Measurements from ENCODE around the gene PNMA6E.
"Not testable (repeated sequence)": the region's sequence is repeated elsewhere in the genome, so short reads cannot be mapped to it uniquely, and the experiment has no call there.

The PNMA6E gene

DNA sequence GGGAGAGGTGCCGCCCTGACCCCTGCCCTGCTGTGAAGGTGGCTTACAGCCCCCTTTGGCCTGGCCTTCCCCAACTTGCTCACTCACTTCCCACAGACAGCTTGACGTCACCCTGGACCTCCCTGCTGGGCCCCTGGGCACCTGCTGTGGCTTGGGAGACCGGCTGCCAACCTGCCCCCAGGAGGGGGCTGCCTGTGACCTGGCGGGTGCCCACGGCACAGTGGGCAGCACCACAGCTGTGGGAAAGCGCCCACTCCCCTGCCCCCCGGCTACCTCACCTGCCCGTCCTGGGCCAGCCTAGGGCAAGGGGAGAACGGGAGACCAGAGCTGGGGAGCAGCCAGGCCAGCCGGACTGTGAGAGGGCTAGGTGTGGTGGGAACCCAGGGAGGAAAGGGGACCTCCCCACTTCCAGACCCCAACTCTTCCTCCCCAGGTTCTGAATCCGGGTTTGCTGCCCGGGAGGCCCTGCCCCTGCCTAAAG, 7.8 kb upstream of the PNMA6E start:
- DNase-seq (ENCODE audit: low read depth) = no peak

DNA sequence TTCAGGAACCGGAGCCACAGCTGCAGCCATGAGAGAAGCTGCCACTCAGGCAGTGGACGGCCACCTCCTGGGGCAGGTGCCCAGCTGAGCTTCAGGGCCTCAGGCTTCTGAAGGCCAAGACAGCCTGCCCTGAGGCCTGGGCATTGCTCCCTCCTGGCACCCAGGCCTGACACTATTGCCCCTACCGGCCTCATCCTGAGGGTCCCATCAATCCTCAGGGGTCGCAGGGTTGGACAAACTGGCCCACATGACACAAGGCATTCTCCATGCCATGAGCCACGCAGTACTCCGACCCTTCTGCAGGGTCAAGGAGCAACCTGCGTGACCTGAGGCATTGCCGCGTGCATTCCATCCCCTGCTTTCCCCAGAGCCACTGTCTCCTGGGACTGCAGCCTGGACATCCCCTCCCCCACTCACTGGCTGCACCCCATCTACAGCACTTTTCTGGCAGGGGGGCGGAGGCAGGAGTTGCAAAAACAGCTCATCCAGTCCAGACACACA, 7.1 kb upstream of the PNMA6E start:
- DNase-seq (ENCODE audit: low read depth) = no peak

DNA sequence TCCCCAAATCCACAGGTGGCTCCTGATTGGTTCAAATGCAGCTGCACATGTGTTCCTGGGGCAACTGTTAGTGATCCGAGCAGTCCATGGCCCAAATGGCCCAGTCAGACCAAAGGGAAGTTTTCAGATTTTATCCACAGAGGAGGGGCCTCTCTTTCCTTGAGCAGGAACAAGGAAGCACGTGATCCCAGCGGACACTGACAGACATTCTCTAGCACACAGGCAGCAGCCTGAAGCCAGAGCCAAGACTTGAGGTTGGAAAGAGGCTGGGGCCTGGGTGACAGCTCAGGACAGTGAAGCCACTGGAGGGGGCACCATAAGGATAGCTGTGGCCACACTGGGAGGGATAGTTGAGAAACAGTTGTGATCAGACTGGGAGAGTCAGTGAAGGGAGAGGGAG, 6.6 kb upstream of the PNMA6E start:
- no peak for DNase-seq (ENCODE audit: low read depth)

DNA sequence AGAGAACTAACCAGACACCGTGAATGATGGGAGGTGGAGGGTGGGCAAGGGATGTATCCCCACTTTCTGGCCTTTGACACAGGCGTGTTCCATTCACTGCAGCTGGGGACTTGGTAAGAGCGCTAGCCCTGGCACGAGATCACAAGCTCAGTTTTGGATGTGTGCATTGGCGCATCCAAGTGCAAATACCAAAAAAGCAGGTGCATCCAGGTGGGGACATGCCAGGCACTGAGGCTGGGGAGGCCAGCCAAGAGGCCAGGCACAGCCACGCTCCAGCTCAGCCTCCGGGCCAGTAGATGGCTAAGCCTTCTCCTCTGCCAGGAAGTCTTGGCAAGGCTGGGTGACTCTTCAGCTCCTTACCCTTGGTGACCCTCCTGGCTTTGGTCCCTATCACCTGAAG, 5.8 kb upstream of the PNMA6E start:
- DNase-seq (ENCODE audit: low read depth) = no peak

DNA sequence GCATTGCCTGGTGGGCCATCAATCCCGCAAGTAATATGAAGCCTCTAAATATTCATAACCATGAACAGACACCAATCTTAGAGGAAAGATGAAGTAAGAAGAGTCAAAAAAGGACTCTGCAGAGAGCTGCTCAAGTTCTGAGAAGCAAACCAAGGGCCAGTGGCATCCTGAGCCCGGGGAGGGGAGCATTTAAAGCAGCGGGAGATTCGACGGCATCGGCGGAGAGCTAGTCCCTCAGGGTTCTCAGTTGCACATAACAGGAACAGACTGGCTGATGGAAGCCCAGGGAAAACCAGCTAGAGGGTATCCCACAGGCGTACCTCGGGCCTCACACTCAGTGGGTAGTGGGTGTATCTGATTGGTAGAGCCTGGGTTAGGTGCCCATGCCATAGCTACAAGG, 4.9 kb upstream of the PNMA6E start:
- DNase-seq (ENCODE audit: low read depth) = no peak

DNA sequence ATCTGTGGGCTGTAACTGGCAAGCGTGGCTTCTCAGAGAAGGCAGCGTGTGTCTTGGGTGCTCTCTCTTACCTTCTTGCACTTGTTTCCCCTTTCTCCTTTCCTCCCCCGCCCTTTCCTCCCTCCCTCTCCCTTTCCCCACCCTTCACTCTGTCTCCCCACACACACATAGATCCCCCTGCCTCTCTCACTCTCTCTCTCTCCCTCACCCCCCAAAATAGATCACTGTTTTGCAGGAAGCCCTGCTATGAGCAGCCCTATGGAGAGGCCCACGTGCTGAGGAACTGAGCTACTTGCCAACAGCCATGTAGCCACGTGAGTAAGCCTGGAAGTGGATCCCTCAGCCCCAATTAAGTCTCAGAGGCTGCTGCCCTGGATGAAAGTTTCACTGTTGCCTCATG, 4.3 kb upstream of the PNMA6E start:
- no peak for DNase-seq (ENCODE audit: low read depth)

DNA sequence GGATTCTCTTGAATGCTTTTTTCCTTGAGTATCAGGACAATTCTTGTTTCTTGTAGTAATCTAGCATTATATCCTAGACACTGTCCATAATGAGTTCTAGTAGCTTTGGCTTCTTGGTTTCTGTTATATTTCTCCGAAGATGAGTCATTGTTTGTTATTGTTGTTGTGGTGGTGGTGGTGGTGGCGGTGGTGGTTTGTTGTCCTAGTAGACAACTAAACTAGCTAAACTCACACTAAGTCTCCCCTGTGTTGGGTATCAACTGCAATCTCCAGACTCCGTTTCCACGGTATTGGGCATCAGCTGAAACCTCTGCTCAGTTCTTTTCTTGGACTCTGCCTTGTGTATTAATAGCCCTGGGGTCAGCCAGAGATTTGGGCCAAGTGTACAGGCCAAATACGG, 3.2 kb upstream of the PNMA6E start:
- DNase-seq (ENCODE audit: low read depth) = not testable (repeated sequence)

DNA sequence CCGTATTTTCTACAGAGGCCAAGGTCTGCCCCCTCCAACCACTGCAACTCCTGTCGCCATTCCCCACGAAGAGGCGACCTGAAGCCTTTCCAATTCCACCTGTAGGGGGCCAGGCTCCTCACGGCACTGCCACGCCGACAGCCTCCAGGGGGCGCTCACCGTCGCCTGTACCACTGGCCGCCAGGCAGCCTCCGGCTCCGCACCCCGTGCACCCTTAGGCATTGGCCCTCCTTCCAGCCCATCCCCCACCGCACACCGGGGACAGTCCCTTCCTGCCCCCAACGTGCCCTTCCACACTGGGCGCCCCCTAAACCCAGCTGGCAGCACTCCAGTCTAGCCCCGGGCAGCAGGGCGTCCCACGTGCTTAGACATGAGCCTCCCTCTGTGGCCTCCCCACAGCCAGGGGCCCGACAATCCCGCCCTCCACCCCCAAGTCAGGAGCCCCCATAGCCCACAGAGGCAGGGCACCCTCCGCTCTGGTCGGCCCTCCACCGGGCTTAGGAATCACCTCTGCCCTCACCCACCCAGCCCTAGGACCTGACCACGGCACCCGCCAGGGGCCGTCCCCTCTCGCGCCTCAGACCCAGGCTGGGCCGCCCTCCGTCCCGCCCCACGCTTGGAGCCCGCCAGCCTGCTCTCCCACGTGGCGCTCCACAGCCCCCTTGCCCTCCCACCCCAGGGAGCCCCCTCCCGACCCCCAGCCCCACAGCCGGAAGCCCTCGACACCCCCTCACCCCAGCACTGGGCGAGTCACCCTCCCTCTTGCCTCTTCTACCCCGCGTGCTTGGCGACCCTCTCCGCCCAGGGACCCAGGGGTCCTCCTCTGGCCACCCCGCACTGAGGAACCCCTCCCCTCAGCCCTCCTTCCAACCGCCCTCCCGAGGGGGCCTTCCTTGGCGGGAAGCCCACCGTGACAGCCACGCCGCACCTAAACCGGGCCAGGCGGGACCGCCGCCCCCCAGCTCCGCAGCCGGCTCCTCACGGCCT, 711 bp downstream of the PNMA6E start:
- DNase-seq (ENCODE audit: low read depth) = peak; percentile 31

DNA sequence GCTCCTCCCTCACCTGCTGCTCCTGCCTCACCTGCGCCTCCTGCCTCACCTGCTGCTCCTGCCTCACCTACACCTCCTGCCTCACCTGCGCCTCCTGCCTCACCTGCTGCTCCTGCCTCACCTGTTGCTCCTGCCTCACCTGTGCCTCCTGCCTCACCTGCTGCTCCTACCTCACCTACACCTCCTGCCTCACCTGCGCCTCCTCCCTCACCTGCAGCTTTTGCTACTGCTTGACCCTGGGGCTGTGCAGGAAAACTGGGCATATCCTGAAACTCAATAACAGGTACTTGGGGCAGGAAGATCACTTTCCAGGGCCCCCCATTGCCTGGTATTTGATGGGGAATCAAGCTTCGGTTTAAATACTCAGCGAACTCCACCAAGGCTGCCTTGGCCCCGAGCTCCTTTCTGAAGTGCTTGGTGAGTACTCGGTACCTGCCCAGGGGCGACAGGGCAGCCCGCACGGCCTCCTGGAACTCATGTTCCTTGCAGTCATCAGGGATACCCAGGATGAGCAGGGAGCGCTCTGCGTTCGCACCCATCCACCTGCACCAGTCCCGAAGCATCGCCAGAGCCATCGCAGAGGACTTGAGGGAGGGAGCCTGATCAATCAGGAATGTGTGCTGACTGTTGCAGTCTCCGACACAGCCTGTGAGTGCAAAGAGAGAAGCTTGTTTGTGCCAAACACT, 2.7 kb downstream of the PNMA6E start:
- DNase-seq (ENCODE audit: low read depth) = no peak

DNA sequence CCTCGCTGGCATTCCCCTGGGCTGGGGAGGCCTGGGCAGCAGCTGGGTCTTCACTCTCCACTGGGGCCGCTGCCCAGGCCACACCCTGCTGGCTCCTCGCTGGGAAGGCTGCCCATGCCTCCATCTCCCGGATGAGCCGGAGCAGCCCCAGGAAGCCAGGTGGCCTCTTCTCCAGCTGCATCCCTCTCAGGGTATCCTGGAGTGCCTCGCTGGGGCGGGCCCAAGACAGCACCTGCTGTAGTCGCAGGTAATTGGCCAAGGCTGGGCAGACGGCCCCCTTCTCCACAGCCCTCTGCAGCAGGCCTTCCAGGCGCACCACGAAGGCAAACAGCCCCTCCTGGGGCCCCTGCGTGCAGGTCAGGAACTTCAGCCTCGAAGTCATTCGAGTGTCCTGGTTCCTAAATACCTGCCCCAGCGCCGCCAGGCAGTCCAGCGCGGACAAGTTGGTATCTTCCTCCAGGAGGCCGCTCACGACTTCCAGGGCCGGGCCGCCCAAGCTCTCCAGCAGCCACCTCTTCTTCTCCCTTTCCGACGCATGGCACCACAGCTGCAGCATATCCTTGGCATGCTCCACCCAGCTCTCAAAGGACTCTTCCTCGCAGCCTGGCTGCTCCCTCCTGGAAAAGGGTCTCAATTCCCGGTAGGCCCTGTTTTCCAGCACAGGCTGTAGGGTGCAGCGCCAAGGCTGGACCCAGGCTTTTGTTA, 3.7 kb downstream of the PNMA6E start:
- no peak for DNase-seq (ENCODE audit: low read depth)

DNA sequence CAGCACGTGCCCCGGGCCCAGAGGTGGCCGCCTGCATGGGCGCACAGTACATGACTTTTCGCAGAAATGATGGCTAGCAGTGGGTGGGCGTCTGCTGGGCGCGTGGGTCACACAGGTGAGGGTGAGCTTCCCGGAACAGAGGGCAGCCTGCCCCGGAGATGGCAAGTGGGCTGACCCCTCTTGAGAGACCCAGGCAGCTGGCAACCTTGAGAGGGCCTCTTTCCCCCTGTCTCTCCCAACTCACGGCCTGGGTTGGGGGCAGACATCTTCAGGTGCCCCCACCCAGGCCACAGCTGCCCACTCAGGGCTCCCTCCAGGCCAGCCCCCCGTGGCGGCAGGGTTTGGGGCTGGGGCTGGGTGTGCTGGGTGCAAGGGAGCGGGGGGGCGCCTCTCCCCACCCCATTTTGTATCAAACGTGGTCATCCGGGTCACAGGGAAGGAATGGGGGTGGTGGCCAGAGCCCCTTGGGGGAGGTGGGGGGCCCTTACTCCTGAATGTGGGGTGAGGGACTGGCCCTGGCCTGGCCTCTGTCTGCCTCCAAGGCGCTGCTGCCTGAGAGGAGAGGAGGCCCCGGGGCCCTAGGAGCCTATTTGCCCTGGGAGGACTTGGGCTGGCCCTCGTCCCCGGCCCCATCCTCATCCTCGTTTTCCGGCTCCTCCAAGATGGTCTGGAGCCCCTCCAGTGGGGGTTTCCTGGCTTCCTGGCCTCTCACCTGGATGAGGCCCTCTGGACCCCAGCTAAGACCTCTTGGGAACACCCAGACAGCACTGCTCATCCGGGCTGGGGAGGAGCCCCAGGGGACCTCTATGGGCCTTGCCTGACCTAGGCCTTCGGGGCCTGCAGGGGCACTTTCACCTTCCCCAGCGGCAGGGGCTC, 4.6 kb downstream of the PNMA6E start:
- DNase-seq (ENCODE audit: low read depth) = no peak

DNA sequence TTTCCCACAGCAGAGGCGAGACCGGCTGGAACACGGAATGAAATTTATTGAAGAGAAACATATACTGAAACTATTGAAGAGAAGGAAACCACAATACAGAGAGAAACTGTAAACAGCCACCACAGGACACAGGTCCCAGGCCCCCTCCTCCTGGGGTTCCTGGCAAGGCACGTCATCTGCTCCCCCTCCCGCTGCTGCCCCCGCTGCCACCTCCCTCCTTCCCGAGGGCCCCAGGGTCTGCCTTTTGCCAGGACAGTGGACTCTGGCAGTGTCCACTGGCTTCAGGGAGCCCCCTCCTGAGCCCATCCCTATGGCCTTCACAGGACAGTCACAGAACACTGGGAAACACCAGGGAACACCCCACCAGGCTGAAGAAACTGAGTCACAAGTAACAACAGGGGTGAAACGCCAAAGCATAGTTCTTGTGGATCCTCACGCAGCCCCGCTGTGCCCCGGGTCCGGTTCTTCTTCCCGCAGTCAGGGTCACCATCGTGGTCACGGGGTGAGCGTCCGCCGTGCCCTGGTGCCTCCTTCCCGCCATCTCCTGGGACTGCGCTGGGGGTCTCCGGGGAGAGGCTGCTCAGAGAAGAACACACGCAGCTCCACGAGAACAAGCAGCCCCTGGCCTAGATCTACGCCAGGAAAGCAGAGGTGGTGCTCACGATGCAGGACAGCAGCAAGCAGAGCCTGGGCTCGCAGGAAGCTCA, 5.4 kb downstream of the PNMA6E start:
- DNase-seq (ENCODE audit: low read depth) = no peak

DNA sequence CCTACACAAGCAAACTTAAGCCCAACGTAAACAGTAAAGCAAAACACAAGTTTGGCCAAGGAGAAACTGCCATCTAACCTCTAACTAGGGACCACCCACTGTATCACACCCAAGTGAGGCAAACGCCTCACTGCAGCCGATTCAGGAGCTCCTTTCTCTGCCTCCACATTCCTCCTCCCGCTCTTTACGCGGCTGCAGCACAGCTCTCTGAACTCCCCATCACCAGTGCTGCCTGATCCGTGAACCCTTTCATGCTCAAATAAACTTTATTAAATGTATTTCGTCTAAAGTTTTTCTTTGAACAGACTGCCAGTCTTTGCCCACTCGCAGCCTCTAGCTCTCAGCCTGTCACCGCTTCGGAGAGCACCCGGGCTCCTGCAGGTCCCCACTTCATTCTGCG, 6.5 kb downstream of the PNMA6E start:
- DNase-seq (ENCODE audit: low read depth) = no peak

DNA sequence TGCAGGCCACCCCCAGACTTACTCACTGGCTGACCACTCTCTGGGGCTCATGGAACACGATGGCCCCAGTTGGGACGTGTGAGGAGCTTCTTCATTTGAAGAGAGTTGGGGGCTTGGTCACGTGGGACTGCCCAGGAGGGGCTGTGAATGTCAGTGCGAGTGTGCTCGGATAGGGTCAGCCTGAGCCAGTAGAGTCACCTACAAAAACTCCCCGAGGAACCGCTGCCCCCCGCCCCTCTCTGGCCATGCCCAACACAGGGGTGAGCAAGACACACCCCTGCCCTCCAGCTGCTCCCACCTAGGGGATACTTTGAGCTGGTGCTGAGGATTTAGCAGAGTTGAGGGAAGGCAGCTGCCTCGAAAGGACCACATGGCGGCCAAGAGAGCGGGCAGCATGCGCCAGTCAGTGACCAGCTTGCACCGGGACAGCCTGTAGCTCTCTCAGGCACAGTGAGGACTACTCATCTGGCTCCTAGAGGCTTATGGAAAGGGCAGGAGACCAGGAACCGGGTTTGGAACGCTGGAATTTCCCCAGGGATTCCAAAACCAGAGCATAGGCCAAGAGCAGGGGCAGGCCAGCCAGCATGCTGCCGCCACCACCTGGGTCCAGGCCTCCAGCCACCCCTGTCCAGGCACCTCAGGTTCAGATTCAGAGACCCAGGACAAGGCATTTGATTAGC, 8.4 kb downstream of the PNMA6E start:
- DNase-seq (ENCODE audit: low read depth) = no peak

DNA sequence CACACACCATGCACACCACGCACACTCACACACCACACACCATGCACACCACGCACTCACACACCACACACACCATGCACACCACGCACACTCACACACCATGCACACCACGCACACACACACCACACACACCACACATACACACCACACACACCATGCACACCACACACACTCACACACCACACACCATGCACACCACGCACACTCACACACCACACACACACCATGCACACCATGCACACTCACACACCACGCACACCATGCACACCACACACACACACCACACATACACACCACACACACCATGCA, 11.7 kb downstream of the PNMA6E start:
- DNase-seq (ENCODE audit: low read depth) = not testable (repeated sequence)

DNA sequence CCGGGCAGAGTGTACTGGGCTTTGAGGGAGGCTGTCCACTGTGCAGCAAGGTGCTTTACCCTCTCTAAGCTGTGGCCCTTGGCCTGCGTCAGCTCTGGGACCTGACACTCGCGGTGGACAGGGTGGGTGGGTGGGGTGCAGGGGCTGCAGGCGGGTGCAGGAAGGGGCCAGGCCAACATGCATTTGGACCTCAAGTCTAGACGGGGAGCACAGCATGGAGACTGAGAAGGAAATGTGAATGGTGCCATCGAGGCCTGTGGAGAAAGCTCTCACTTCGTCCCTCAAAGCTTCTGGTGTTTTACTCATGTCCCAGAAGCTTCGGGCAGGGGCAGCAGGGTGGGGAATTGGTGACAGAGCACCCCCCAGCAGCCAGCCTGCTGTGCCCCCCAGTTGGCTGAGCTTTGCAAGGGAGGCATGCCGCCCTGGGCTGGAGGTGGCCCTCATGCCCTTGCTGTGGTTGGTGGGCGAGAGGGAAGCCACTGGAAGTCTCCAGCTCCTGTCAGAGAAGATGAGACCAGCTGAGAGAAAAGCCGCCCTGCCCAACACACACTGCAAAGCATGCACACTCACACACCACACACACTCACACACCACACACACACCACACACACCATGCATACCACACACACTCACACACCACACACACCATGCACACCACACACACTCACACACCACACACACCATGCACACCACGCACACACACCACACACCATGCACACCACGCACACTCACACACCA, 12.3 kb downstream of the PNMA6E start:
- no peak for DNase-seq (ENCODE audit: low read depth)

DNA sequence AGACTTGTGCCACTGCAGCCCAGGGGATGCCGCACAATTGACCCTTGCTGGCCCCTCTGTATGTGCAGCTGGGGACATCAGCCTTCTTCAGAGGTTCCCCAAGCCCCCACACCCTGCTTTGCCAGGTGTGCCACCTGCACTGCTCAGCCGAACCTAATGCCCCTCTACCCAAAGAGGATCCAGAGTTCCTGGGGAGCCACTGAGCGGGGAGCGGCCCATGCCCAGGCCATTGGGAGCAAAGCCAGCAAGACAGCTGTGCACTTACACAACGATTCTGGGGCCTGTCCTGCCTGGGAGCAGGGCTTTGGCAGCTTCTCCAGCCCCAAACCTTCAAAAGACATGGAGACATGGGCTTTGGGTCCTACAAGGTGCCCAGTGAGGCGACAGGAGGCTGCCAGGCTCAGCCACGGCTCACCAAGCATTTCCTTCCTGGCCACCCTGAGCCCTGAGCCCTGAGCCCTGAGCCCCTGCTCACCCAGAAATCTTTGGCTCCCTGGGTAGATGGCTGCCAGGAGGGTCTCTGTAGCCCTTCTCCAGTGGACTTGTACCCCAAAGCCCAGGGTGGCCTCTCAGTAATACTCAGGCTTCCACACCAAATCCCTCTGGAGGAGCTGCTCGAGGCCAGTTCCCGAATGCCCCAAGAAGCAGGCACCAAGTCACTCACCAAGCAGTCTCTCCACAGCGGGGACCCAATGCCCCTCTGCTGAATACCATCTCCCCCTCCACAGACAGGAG, 13.0 kb downstream of the PNMA6E start:
- no peak for DNase-seq (ENCODE audit: low read depth)

DNA sequence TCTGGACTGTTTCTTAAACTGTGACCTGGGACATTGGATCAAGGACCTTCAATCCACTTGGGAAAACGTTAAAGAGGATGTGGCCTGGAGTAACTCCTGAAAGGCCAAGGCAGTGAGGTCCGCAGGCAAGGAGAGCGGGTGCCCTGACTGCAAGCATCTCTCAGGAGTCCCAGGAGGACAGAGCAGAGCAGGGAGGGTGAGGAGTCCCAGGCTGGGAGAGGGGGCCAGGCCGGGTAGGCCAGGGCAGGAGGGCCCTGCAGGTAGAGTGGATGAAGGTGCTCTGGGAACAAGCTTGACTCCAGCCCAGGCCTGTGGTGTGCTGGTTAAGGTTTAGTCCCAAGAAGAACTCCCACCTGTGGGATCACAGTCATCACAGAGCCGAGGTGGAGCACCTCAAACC, 13.8 kb downstream of the PNMA6E start:
- no peak for DNase-seq (ENCODE audit: low read depth)

DNA sequence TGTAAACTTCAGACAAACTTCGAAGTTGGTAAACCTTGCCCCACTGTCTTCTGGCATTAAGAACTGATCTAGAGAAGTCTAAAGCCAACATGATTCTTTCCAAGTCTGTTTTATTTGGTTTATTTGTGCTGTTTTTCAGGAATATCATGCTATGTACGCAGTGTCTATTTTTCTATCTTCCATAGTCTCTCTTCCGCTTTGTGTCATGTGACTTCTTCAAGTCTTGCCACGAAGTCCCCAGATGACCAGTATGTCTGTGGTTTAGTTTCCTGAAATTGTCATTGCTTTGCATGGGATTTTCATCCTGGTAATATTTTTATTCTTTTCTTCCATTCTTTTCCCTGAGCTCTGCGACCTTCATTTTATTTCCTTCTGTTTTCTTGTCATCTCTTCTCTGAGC, 15.1 kb downstream of the PNMA6E start:
- DNase-seq (ENCODE audit: low read depth) = no peak

All from T follicular helper cell (primary cell).